Natural killer cell treated with Interleukin-12 subunit alpha and Interleukin-12 subunit beta and Interleukin-15 and Interleukin-18, amount 100 ng/mL, for 72 hours (primary cell): ENCODE measurements around the gene SAYSD1. TPM values are rescaled to one million over a fixed set of nuclear protein-coding genes. Genes with fewer than 3 reads are reported as not detected.
"Not testable (repeated sequence)": the region's sequence is repeated elsewhere in the genome, so short reads cannot be mapped to it uniquely, and the experiment has no call there.

Source experiments
- ATAC-seq, 2 donors: fragments of 150-1000 bp; cut with Tn5 transposase in 1 of 2; sonication (Bioruptor Pico), chemical (Tn5 transposase) in 1 of 2; 2 replicates each; pipeline ENCODE4 v1.10.0; 2021
- DNase-seq: peaks from one replicate; pipeline ENCODE4 v3.0.0; 2022; ENCODE audit warnings: low spot score
- H3K27ac Mint-ChIP-seq, 2 donors: 1 replicate in 1 of 2; 2 replicates in 1 of 2; pipeline ENCODE4 v1.8.0; 2022; ENCODE audit warnings: mixed read lengths in 2 of 2, mild to moderate bottlenecking in 1 of 2, moderate library complexity in 1 of 2
- H3K27me3 Mint-ChIP-seq, 2 donors: 1 replicate in 1 of 2; 2 replicates in 1 of 2; pipeline ENCODE4 v1.8.0; 2022; ENCODE audit warnings: mixed read lengths in 2 of 2
- H3K36me3 Mint-ChIP-seq: one replicate; pipeline ENCODE4 v1.8.0; 2022; ENCODE audit warnings: mixed read lengths
- H3K4me1 Mint-ChIP-seq, 2 donors: 1 replicate in 1 of 2; 2 replicates in 1 of 2; pipeline ENCODE4 v1.8.0; 2022; ENCODE audit warnings: low read depth in 2 of 2, mixed read lengths in 2 of 2, mild to moderate bottlenecking in 1 of 2
- H3K4me3 Mint-ChIP-seq: one replicate; pipeline ENCODE4 v1.8.0; 2022; ENCODE audit warnings: mixed read lengths
- H3K9me3 Mint-ChIP-seq: 2 replicates; pipeline ENCODE4 v1.8.0; 2022; ENCODE audit warnings: mixed read lengths
- total RNA-seq, 2 donors: library from RNA; stranded (reverse); gene quantifications; one replicate each; pipeline ENCODE4 v1.2.3, GENCODE V29; 2022

Gene SAYSD1, protein sequence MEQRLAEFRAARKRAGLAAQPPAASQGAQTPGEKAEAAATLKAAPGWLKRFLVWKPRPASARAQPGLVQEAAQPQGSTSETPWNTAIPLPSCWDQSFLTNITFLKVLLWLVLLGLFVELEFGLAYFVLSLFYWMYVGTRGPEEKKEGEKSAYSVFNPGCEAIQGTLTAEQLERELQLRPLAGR
- 1 to 10 TPM; 3.5 to 5.2 TPM for total RNA-seq

DNA sequence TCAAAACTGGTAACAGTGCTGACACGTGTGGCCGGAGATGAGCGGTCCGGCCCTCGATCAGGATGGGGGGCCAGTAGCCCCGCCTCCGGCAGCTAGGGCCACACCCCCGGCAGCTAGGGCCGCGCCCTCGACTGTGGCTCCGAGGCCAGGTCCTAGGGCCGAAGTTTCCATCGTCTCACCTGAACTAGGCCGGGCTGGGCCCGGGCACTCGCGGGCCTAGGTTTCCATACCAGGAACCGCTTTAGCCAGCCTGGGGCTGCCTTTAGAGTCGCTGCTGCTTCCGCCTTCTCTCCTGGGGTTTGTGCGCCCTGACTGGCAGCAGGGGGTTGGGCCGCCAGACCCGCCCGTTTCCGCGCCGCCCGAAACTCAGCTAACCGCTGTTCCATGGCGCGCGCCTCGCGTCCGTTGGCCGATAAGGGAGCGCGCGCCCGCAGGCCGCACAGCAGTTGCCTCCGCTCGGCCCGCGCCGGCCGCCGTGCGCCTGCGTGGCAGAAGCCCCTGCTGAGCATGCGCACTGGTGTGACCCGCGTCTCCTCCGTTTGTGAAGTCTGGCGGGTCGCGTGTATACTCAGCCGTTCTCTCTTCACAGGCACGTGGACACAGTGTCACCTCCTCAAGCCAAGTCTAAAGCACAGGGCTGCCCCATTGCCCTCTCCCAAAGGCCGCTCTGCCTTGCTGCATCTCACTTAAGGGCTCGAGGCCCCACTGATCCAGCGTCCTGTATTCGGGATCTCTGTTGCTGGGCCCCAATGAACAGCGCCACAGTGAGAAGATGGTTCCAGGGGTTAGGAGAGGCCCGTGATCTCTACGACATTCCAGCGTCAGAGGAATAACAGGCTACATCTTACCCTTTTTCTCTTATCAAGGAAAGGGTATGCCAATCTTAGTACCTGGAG lies at the start of gene SAYSD1:
TSS of gene SAYSD1 (minus strand) at position 483 of the 896 bp plus-strand sequence. CDS start at position 386, 97 bp downstream.
- Mint-ChIP-seq H3K27ac (peak within 1 kb of the TSS; percentile 77 to 92), H3K4me3 (peak within 1 kb of the TSS; percentile 83), H3K36me3 (no peaks in the 10 kb centered on the region), H3K27me3 (peaks cover 0 to 4% of the 10 kb centered on the region in 2 donors), H3K9me3 (no peaks in the 10 kb centered on the region), H3K4me1 (peaks cover 10 to 44% of the 10 kb centered on the region in 2 donors)
- peak; percentile 97 to 98 for ATAC-seq
- DNase-seq, result peak; percentile 97

DNA sequence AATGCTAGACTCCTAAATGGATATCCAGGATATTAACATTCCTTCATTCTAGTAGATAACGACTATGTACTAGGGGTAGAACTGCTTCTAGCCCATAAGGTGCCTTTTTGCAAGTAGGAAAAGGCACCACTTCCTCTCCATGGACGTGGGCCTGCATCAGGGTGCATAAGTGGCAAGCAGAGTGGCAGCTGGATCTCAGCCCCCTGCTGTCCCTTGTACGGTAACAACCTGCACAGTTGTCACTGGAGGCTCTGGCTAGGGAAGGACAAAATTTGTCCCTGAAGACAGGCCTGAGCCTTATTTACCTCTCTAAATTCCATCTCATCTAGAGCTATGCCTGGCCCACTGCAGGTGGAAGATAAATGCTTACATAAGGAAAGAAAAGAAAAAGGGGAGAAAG lies 42.5 kb upstream of the SAYSD1 start:
- H3K27me3 Mint-ChIP-seq, result peaks cover under 1 to 15% of the 10 kb centered on the region in 2 donors
- peaks cover 4 to 7% of the 10 kb centered on the region in 2 donors for H3K4me1 Mint-ChIP-seq
- no peaks in the 10 kb centered on the region for H3K9me3 Mint-ChIP-seq
- no peaks in the 10 kb centered on the region for H3K36me3 Mint-ChIP-seq
- ATAC-seq (no peak), DNase-seq (no peak)
- no peak overlapping the region for H3K27ac Mint-ChIP-seq
- no peak overlapping the region for H3K4me3 Mint-ChIP-seq

DNA sequence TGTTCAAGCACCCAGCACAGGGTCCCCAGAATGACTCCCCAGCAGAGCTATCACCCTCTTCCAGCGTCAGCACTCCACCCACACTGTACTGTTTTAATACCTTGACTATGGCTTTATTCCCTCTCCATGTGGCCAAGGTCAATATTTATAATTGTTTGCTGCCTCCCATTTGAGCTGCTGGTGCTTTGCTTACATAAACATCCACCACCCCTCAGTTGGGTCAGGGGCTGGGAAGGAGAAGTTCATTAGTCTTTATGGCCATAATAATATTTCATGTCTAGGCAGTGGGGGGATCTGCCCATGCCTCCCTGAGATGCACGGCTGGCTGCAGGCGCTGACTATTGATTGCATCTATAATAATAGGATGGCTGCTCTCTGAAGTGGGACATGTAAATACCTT lies 41.8 kb upstream of the SAYSD1 start:
- H3K27ac Mint-ChIP-seq, result no peak overlapping the region
- peaks cover 8 to 22% of the 10 kb centered on the region in 2 donors for H3K27me3 Mint-ChIP-seq
- H3K4me1 Mint-ChIP-seq, result peaks cover 6 to 14% of the 10 kb centered on the region in 2 donors
- ATAC-seq (no peak), DNase-seq (no peak)
- H3K4me3 Mint-ChIP-seq, result no peak overlapping the region
- no peaks in the 10 kb centered on the region for H3K36me3 Mint-ChIP-seq
- no peaks in the 10 kb centered on the region for H3K9me3 Mint-ChIP-seq

DNA sequence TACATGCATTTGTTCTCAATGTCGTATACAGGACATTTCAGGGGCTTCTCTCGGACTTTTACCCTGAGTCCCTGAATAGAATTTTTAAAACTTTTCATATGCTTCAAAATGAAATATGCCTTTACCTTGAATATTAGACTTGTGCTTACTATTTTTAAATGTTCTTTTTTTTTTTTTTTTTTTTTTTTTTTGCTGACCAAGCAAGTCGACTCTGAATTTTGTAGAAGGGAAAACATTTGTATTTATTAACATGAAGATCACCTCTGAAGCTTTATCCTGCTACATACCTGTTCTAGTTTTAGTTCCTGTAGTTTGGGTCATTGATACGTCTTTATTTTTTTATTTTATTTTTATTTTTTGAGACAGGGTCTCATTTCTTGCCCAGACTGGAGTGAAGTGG lies 39.7 kb upstream of the SAYSD1 start:
- DNase-seq, result no peak
- peaks cover 6 to 14% of the 10 kb centered on the region in 2 donors for H3K4me1 Mint-ChIP-seq
- no peaks in the 10 kb centered on the region for H3K36me3 Mint-ChIP-seq
- ATAC-seq, result no peak
- peaks cover 27 to 30% of the 10 kb centered on the region in 2 donors for H3K27me3 Mint-ChIP-seq
- H3K9me3 Mint-ChIP-seq, result no peaks in the 10 kb centered on the region
- peak overlapping the region in 1 of 2 donors; percentile 37 for H3K27ac Mint-ChIP-seq
- no peak overlapping the region for H3K4me3 Mint-ChIP-seq

DNA sequence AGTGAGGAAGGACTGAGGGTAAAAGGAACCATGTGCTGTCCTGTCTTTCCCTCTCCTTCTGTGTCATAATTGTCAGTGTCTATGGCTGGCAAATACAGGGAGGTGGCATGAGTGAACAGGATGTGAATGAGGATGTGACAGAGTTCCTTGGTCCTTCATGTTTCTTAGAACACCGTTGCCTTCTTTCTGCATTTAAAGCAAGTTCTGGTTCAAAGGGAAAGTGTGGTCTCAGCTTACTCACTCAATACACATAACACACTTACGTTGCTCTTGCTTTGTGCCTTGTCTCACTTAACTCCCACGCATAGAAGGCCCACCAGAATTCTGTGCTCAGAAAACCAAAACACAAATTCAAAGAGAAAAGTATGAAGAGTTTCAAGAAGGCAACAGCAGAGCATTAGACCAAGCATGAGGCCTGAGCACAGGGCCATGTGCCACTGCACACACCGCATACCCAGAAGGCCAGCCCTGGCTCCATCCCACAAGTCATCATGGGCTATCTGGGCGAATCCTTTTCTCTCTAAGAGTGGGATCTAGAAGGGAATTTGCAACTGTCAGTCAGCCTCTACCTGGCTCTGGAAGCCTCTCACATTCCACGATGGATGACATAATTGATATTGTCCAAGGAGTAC lies 38.9 kb upstream of the SAYSD1 start:
- H3K36me3 Mint-ChIP-seq, result no peaks in the 10 kb centered on the region
- peak overlapping the region in 1 of 2 donors; percentile 37 for H3K27ac Mint-ChIP-seq
- ATAC-seq, result peak; percentile 57 to 92
- H3K27me3 Mint-ChIP-seq, result peaks cover 35% of the 10 kb centered on the region in 2 donors
- H3K9me3 Mint-ChIP-seq, result no peaks in the 10 kb centered on the region
- DNase-seq, result no peak
- peaks cover 6 to 14% of the 10 kb centered on the region in 2 donors for H3K4me1 Mint-ChIP-seq
- H3K4me3 Mint-ChIP-seq, result no peak overlapping the region

DNA sequence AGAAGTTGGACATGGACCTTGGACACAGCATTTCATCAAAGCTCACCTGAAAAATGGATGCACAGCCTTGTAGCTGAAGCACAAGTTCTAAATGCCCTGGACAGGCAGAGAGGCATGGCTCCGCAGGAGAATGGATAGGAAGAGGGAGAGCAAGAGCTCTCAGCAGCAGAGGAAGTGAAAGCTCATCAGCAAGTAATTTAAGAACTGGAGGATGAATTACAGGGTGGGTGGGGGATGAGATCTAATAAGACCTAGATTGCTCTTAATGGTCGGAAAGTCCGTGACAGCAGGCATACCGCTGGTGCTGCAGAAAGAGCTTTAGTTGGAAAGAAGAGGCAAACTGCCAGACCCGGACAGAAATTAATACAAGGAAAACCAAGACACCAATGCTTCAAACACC lies 37.3 kb upstream of the SAYSD1 start:
- DNase-seq (no peak), ATAC-seq (no peak)
- Mint-ChIP-seq H3K4me1 (peaks cover 6 to 14% of the 10 kb centered on the region in 2 donors), H3K9me3 (no peaks in the 10 kb centered on the region), H3K4me3 (peak overlapping the region; percentile 10), H3K27ac (no peak overlapping the region), H3K36me3 (no peaks in the 10 kb centered on the region), H3K27me3 (peaks cover 37 to 51% of the 10 kb centered on the region in 2 donors)

GRCh38 chr6:39151211-39151610 lies 36.2 kb upstream of the SAYSD1 start:
- no peak overlapping the region for H3K27ac Mint-ChIP-seq
- DNase-seq (no peak), ATAC-seq (no peak)
- H3K36me3 Mint-ChIP-seq, result no peaks in the 10 kb centered on the region
- peaks cover 38 to 53% of the 10 kb centered on the region in 2 donors for H3K27me3 Mint-ChIP-seq
- peaks cover 6 to 14% of the 10 kb centered on the region in 2 donors for H3K4me1 Mint-ChIP-seq
- H3K9me3 Mint-ChIP-seq, result no peaks in the 10 kb centered on the region
- H3K4me3 Mint-ChIP-seq, result no peak overlapping the region

DNA sequence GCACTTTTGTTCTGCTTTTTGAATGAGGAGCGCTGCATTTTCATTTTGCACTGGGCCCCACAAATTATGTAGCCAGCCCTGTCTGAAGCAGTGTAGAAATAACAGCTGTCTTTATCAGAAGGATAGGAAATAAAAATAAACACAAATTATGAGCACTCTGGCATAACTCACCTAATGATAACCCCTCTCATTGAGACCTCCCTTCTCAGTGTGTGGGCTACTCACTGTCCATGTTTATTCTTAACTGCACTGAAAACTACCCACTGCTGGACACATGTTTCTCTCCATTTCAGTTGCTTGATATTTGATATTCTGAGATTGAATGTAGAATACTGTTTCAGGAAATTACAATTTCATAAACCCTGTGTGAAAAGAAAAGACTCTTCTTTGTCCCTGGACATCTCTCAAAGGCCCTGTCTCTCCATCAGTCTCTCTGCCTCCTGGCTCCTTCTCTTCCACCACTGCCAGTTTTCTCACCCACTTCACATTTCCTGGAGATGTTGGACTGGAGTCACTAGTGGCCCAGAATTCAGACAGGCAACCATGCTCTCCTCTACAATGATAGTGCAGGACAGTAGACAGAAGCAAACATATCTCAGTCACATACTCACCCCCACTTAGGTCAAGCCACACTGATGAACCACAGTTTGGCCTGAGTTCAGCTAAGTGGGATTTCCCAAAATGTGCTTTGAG lies 29.6 kb upstream of the SAYSD1 start:
- no peak for DNase-seq
- Mint-ChIP-seq H3K4me3 (no peak overlapping the region), H3K27ac (no peak overlapping the region), H3K27me3 (peaks cover 36 to 37% of the 10 kb centered on the region in 2 donors), H3K36me3 (no peaks in the 10 kb centered on the region), H3K9me3 (no peaks in the 10 kb centered on the region), H3K4me1 (peaks cover 0 to 7% of the 10 kb centered on the region in 2 donors)
- no peak for ATAC-seq

DNA sequence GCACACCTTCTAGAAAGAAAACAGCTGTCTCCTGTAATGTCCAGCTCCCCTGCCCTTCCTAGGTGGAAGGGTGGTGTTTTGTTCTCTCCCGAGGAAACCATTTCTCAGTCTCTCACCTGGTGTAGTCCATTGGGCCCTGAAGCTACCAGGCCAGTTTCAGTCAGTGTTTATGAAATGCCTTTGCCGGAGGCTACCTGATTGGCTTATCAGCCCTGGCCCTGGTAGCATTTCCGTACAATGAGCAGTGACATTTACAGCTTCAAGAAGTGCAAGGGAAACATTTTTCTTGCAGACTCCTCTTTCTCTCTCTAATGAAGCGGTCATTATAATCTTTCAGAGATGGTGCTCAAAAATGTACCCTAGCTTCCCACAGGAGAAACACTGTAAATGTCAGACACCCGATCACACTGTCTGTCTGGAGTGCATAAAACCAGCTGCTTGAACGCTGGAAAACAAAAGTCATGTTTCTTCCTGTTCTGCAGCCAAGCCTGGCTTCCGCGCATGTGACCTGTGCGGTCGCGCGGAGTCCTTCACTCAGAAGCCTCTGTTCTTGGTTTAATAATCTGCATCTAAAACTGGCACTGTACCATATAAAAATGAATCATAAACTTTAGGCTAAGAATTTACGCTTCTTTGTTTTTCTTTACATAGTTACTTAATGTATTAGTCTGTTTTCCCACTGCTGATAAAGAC lies 28.4 kb upstream of the SAYSD1 start:
- no peaks in the 10 kb centered on the region for H3K9me3 Mint-ChIP-seq
- H3K4me3 Mint-ChIP-seq, result peak overlapping the region; percentile 57
- H3K36me3 Mint-ChIP-seq, result no peaks in the 10 kb centered on the region
- peak overlapping the region in 1 of 2 donors; percentile 57 for H3K27ac Mint-ChIP-seq
- no peak for ATAC-seq
- DNase-seq, result no peak
- peaks cover 0 to 7% of the 10 kb centered on the region in 2 donors for H3K4me1 Mint-ChIP-seq
- H3K27me3 Mint-ChIP-seq, result peaks cover 31% of the 10 kb centered on the region in 2 donors

DNA sequence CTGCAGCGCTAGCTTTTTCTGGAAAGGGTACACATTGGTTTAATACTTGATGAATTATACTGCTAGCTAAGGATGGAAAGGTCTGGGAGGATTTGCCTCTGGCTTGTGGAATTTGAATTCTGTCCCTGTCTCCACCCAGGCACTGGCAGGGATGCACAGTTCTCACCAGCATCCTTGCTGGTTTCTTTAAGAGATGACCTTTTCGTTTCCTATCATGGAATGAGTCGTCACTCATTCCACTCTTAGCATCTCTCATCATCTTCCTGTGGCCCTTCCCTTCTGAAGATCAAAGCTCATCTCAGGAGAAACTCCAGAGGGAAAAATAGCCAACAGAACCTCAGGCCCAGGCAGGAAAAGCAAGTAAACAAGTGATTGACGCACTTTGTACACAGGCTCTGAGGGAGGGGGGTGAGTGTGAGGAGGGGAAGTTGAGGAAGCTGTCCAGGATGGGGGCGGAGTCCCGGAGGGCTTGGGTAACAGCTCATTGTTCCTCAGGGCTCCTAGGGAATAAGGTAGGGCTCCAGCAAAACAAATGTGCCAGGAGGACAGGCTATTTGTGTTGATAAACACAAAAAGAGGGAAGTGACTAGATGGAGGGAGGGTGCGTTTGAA lies 25.7 kb upstream of the SAYSD1 start:
- Mint-ChIP-seq H3K4me1 (peaks cover 0 to 7% of the 10 kb centered on the region in 2 donors), H3K27me3 (peaks cover 23 to 29% of the 10 kb centered on the region in 2 donors), H3K36me3 (no peaks in the 10 kb centered on the region), H3K4me3 (no peak overlapping the region), H3K27ac (no peak overlapping the region), H3K9me3 (no peaks in the 10 kb centered on the region)
- no peak for ATAC-seq
- DNase-seq, result no peak

DNA sequence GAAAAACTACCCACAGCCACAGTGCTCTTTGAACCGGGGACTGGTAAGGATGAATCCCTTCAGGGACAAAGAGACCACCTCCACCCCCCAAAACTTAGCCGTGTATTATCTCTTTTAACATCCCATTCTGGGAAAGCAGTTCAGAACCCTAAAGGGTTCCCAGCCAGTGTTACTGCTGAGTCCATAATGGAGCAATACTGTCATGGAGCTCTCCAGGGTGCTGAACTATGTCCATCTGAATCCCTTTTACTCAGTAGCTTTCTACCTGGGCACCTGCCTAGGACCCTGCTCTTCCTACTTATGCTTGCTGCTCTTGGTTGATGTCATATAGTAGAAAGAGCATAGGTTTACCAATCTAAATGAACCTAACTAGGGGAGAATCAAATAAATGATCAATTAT lies 22.3 kb upstream of the SAYSD1 start:
- Mint-ChIP-seq H3K4me1 (no peaks in the 10 kb centered on the region), H3K27me3 (peaks cover 21 to 23% of the 10 kb centered on the region in 2 donors)

DNA sequence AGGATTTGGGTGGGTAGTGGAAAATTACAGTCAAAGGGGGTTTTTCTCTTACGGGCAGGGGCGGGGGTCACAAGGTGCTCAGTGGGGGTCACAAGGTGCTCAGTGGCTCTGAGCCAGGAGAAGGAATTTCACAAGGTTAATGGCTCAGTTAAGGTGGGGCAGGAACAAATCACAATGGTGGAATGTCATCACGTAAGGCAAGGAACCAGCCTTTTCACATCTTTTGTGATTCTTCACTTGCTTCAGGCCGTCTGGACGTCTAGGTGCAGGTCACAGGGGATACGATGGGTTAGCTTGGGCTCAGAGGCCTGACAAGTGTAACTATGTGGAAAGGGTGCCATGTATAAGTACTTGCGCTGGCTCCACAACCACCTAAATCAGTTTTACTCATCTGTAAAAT lies 21.2 kb upstream of the SAYSD1 start:
- H3K36me3 Mint-ChIP-seq, H3K4me1 Mint-ChIP-seq, H3K27ac Mint-ChIP-seq, DNase-seq, H3K9me3 Mint-ChIP-seq, ATAC-seq, H3K4me3 Mint-ChIP-seq: not testable (repeated sequence)
- peaks cover 22 to 23% of the 10 kb centered on the region in 2 donors for H3K27me3 Mint-ChIP-seq

More for the DNA sequence above, 22.3 kb upstream of the SAYSD1 start:
- Mint-ChIP-seq H3K9me3 (no peaks in the 10 kb centered on the region), H3K27ac (no peak overlapping the region), H3K36me3 (no peaks in the 10 kb centered on the region), H3K4me3 (no peak overlapping the region)
- no peak for ATAC-seq
- DNase-seq, result no peak
